ENCODE measurements around the gene CRTAC1. TPM values are rescaled to one million over a fixed set of nuclear protein-coding genes. Genes with fewer than 3 reads are reported as not detected.

The CRTAC1 gene
- total and polyA plus RNA-seq, 10 of the 15 experiments (the other 5 are each of a cell fraction or from before 2014, with no cell fraction given): 0.10 TPM; not detected in 9

DNA sequence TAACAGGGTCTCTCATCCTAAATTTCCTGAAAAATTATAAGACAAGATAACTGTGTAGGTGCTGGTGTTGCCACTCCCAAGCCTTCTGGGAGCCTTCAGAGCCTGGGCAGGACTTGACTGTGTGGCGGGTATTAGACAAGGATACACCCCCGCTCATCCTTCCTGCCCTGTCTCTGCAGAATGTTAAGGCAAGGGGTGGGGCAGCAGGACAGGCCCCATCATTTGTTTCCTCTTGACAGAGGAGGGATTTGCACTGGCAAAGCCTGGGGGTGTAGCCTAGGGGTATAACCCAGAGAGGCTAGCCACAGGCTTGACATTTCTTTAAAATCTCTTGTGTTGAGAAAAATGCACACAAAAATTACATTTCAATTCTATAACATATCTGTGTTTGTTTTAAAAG, 117.2 kb downstream of the CRTAC1 start:
- no peak overlapping the region for H3K4me2 ChIP-seq (ENCODE audit: control insufficient read depth, insufficient read depth)
- H3K9ac ChIP-seq (ENCODE audit: control insufficient read depth, insufficient read depth, low read length): no peak overlapping the region
- H2AFZ ChIP-seq (ENCODE audit: control insufficient read depth, low read depth, low read length): no peak overlapping the region
- in situ Hi-C loops (cut with MboI): no loop called here
- WGBS (ENCODE audit: insufficient coverage, insufficient replicate concordance, low lambda C conversion rate, missing lambda C conversion rate): 63% methylated on average over 2 of the region's 2 CpGs
- no peak overlapping the region for H3K27ac ChIP-seq (ENCODE audit: control insufficient read depth, insufficient read depth)
- H3K36me3 ChIP-seq (ENCODE audit: control insufficient read depth in 2 of 2, insufficient read depth in 2 of 2, low read length in 1 of 2): no peaks in the 10 kb centered on the region
- RAD21 ChIA-PET (ENCODE audit: unreplicated experiment): no interaction called here
- SMC1A ChIA-PET (ENCODE audit: uncharacterized antibody, unreplicated experiment): no interaction called here
- peaks cover 0 to 2% of the 10 kb centered on the region in 2 experiments; a peak in 2 of 4 replicates for H3K27me3 ChIP-seq (replicated peaks in 1 of 2; ENCODE audit: control insufficient read depth in 2 of 2, insufficient read depth in 2 of 2, low read length in 1 of 2)
- no peak for ATAC-seq
- H4K20me1 ChIP-seq (ENCODE audit: control insufficient read depth, insufficient read depth): no peaks in the 10 kb centered on the region
- no peak for DNase-seq (ENCODE audit: low read depth, low spot score)
- CTCF ChIA-PET: interaction anchor here (3.6 to 7.1 kb wide), 3 partner anchors 128 to 132 kb away, joined by 10 to 143 read pairs (median 21); no protein-coding TSS in a partner anchor
- H3K79me2 ChIP-seq (ENCODE audit: control insufficient read depth, insufficient read depth, low read length): no peaks in the 10 kb centered on the region
- no peaks in the 10 kb centered on the region for H3K9me3 ChIP-seq (replicated peaks; ENCODE audit: control insufficient read depth, insufficient read depth, low read length)
- TF ChIP-seq POU2F2 (IDR thresholded peaks at IDR 0.05; ENCODE audit: borderline replicate concordance, low read depth, low read length): no peak
- TF ChIP-seq, protein P1, sequence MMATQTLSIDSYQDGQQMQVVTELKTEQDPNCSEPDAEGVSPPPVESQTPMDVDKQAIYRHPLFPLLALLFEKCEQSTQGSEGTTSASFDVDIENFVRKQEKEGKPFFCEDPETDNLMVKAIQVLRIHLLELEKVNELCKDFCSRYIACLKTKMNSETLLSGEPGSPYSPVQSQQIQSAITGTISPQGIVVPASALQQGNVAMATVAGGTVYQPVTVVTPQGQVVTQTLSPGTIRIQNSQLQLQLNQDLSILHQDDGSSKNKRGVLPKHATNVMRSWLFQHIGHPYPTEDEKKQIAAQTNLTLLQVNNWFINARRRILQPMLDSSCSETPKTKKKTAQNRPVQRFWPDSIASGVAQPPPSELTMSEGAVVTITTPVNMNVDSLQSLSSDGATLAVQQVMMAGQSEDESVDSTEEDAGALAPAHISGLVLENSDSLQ (IDR thresholded peaks at IDR 0.05): no peak
- TF ChIP-seq, protein P2, sequence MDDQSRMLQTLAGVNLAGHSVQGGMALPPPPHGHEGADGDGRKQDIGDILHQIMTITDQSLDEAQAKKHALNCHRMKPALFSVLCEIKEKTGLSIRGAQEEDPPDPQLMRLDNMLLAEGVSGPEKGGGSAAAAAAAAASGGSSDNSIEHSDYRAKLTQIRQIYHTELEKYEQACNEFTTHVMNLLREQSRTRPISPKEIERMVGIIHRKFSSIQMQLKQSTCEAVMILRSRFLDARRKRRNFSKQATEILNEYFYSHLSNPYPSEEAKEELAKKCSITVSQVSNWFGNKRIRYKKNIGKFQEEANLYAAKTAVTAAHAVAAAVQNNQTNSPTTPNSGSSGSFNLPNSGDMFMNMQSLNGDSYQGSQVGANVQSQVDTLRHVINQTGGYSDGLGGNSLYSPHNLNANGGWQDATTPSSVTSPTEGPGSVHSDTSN (IDR thresholded peaks at IDR 0.05; ENCODE audit: insufficient replicate concordance, low read depth, low read length): no peak
- no peak for TF ChIP-seq ELK1 (IDR thresholded peaks at IDR 0.05; ENCODE audit: low read depth, low read length)
- TF ChIP-seq BCLAF1 (IDR thresholded peaks at IDR 0.05): no peak
- no peak for TF ChIP-seq SUPT20H (IDR thresholded peaks at IDR 0.05; ENCODE audit: borderline replicate concordance, control insufficient read depth, low read depth, low read length)
- no peak for TF ChIP-seq RELB (IDR thresholded peaks at IDR 0.05; ENCODE audit: low read depth)
- no peak for TF ChIP-seq CTCF (IDR thresholded peaks at IDR 0.05 in 2 of 3, conservative IDR thresholded peaks at IDR 0.05 in 1 of 3; ENCODE audit: control insufficient read depth in 2 of 3, extremely low read depth in 1 of 3, insufficient read depth in 1 of 3, low read depth in 3 of 3, low read length in 3 of 3)
- no peak for TF ChIP-seq MEF2A (IDR thresholded peaks at IDR 0.05; ENCODE audit: insufficient read depth, low read depth, low read length)
- no peak for TF ChIP-seq RFX5 (IDR thresholded peaks at IDR 0.05; ENCODE audit: low read depth, low read length)
- no peaks in the 10 kb centered on the region for H3K4me1 ChIP-seq (ENCODE audit: control insufficient read depth, insufficient read depth, low read length)
- no TSS peak for BruUV-seq (replicated peaks)
- FAIRE-seq: no peak
- no peak overlapping the region for H3K4me3 ChIP-seq
- POLR2A ChIA-PET: no interaction called here
- intact Hi-C loops (cut with micrococcal nuclease; ENCODE audit: unreplicated experiment): loop anchor here (10.0 kb wide), 1 partner anchor 752 kb away; no protein-coding TSS in a partner anchor

Data from GM12878 (cell line).